ENCODE data around the gene RASGRP2. TPM values are rescaled to one million over a fixed set of nuclear protein-coding genes. Genes with fewer than 3 reads are reported as not detected.
A peak's percentile ranks its signal among the peaks of the same experiment; 100 is the strongest.

Gene RASGRP2
- polyA plus RNA-seq, 1 donor, result 42.1 TPM

DNA sequence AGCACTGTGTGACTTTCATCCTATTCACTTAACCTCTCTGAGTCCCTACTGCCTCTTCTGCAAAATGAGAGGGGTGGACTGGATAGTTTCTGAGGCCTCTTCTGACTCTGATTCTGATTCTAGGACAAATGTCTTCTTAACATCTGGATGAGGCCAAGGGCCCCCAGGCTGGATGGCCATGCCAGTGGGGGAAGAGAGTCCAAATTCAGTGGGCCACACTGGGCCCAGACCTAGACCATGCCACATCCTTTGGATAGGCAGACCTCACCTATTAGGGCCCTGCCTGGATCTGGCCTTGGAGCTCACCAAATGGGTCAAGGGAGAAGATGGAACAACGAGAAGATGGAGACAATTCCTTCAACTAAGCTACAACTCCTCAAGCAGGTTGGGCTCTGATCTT, 45.5 kb downstream of the RASGRP2 start:
- no peak for DNase-seq (ENCODE audit: low read depth)

DNA sequence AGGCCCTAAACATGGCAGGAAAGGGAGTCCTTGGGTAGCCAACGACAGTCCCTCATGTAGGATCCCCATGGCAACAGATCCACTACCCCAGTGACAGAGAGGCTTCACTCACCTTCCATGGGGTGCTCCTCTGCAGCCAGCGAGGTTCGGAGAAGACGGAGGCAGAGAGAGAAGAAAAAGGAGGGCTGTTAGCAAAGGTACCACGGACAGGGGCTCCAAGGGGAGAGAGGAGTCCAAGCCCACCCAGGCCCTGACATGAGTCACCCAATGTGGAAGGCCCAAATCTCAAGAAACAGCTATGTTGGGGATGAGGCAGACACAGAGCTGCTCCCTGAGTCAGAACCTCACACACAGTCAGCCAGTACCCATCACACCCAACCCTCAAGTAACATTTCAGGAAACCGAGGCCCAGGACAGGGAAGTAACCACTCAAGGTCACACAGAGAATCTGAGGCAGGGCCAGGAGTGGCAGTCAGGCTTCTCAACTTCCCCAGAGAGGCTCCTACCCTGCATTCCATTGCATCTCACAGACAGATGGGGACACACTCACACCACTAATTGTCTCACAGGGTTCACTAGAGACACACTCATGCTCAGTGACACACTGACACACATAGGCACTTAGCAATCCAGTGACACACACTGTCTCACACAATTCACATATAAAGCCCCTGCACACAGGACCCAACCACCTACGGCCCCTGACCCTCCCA, 46.1 kb downstream of the RASGRP2 start:
- DNase-seq (ENCODE audit: low read depth), result no peak

DNA sequence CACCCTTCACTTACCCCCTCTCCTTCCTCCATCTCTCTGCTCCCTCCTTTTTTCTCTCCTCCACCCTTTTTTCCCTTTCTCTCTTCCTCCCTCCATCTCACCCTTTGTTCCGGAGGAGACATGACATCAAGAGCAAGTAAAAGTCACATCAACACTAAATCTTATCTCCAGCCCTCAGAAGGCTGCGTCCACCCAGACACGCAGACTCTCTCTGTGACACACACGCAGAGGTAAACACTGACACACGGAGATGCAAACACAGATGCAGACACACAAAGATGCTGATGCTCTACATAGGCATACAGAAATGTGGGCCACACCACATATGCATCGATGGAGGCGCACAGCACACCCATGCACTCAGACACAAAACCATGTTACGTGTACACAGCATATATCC, 47.9 kb downstream of the RASGRP2 start:
- DNase-seq (ENCODE audit: low read depth), result no peak

DNA sequence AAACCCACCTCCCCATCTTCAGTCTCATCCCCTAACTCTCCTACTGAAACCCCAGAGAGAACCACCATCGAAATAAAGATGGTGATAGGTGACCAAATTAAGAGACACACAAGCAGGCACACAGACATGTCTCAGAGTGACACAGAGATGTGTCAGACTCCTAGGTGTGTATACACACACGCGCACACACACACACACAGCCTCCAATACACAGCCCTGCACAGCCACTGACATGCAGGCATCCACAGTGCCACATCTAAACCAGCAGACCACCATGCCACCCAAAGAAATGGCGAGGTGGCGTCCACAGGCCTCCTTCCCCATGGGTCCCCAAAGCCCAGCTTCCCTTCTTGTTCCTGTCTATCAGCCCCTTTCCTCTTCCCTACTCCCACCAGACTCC, 48.4 kb downstream of the RASGRP2 start:
- DNase-seq (ENCODE audit: low read depth), result no peak

DNA sequence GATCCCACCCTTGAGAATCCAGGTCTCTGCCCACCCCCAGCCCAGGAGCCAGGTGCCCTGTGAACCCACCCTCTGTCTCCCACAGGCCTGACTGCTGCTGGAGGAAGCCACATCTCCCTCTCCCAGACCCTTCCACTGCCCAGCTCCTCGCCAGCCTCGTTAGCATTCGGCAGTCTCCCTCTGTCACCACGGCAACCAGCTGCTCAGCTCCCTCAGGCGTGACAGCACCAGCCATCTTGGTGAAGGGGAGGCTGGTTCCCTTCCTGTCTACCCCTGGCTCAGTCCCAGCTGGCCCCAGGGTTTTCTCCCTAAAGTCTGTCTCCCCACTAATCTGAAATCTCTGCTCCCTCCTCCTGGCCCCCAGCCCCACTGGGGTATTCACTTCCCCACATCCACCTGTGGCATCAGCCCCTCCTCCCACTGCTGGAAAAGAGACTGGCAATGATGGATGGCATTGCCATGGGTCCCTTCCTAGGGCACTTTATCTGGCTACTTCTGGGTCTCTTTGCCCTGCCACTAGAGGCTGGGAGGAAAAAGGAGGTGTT, 49.0 kb downstream of the RASGRP2 start:
- no peak for DNase-seq (ENCODE audit: low read depth)

DNA sequence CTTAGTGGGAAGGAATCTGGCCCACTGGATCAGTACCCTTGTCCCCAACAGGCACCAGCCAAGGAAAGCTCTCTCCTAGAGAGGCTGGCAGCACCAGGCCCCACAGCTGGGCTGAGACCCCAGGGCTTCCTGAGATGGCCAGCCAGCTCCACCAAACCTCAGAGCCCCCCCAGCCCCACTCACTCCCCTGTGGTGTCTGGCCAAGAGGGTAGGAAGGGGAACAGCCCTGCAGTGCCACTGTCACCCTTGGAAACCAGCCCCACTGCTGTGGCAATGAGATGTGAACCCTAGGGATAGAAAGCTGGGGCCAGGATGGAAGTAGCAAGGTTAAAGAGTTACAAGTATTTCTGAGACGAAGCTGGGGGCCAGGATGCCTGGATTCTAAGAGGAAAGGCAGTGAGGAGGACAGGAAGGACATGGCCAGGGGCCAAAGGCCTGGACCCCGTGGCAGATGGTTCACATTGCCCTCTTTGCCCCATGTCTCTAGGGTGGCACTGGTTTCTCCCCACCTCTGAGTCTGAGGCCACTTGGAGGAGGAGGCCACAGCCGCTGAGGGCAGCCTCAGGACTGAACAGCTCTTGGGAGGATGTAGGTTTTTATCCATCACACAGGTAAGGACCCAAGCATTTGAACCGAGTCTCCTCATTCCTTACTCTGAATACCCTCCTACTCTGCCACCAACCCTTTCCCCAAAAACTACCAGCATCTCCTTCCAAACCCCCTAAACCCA, 49.8 kb downstream of the RASGRP2 start:
- no peak for DNase-seq (ENCODE audit: low read depth)

DNA sequence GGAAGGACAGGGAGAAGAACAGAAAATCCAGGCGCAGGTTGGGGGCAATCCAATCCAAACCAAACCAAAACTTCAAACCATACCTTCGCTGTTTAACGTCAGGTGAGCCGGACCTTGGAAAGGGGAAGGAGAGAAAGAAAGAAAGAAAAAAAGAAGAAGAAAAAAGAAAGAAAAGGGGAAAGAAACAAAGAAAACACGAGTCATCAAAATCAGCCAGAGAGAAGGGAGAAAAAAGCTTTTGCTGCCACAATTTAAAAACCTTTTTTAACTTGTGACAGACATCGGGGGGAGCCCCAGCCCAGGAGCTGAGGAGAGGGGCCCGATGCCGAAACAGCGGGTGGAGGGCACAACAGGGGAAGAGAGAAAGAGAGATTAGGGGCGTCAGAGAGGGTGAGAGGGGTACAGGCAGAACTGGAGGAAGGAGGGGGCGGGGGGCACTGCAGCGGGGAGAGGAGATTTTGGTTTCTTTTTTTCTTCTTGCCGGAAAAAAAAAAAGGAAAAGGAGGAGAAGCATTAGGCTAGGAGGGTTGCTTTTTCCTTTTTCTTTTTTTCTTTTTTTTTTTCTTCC, 51.1 kb downstream of the RASGRP2 start:
- DNase-seq (ENCODE audit: low read depth), result no peak

DNA sequence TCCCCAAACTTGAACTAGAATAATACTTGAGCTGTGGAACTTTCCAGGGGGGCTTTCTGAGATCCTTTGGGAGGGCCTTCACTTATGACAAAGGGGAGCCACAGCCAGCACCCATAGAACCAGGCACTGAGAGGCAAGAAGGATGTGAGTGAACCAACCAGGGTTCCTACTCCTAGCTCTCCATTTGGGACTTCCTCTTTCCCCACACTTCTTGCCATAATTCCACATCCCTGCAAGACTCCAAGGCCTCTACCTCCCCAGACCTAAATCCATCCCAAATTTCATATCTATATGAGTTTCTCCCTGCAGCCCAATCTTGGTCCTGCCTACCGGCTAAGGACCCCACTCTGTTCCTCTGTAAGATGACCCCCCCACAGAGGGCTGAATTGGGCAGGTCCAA, 52.4 kb downstream of the RASGRP2 start:
- DNase-seq (ENCODE audit: low read depth), result no peak

DNA sequence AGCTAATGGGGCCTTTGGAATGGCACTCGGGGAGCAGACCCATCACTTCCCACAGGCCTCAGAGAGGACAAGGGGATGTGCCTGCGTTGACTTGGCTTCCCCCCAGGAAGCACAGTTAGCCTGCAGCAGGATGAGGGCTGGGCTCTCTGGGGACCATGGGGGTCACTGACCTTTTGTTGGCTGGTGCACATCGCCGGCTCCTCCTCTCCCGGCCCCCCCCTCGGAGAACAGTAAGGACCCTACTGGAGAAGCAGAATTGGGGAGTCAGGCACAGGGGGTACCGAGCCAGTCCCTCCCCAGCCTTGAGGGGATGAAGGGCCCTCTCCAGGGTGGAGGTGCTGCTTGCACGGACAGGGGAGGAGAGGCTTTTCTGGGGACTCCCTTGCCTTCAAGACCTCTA, 53.7 kb downstream of the RASGRP2 start:
- no peak for DNase-seq (ENCODE audit: low read depth)

DNA sequence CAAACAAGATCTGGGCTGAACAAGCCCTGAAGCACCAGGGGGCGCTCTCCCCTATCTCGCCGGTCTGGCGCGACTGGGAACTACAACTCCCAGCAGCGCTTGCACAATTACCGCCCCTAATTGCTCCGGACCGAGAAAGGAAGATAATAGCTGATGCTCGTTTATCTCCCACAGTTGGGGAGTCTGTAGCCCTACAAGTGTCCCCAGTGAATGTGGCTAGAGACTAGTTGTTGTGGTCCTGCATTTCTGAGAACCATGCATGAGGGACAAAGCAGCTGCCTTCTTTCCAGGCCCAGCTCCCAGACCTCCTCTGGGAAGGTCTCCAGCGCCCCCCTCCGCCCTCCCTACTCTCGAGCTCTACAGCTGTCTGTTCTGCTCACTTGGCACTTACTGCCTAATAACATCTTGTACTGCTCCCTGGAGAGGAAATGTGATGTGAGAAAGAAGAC, 55.4 kb downstream of the RASGRP2 start:
- peak; percentile 62 for DNase-seq (ENCODE audit: low read depth)

DNA sequence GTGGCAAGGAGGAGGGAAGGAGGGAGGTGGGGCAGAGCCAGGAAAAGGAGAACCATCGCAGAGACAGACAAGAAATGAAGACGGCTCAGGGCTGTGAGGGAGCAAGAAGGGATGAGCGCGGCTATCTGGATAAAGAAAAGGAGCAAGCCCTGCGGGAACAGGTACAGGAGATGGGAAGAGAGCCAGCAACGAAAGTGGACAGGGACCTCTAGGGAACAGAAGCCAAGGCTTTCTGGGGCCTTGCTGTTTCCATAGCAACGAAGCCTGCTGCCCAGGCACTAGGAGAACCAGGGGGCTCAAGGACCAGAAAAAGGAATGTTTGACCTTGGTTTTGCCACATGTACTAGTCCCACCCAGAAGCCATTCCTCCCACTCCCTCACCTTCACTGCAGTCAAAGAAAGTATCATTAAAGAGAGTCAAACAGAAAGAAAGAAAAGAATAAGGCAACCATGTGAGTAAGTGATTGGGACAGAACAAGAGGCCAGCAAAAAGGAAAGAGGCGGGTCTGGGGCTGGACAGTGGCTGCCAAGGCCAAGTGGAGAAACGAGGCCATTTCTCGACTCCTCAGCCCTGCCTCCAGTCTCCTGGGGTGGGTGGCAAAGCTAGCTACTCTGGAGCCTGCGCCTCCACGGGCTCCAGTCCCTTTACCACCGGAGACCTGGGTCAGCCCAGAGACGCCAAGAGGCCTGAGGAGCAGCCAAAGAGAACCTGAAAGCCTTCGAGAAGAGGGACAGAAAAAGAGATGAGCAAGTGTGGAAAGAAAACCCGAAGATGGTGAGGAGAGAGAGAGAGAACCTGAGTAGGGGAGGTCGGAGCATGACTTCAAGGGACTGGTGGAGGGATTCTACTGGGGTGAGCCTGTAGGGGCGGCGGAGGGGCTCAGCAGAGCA, 56.1 kb downstream of the RASGRP2 start:
- DNase-seq (ENCODE audit: low read depth), result no peak

DNA sequence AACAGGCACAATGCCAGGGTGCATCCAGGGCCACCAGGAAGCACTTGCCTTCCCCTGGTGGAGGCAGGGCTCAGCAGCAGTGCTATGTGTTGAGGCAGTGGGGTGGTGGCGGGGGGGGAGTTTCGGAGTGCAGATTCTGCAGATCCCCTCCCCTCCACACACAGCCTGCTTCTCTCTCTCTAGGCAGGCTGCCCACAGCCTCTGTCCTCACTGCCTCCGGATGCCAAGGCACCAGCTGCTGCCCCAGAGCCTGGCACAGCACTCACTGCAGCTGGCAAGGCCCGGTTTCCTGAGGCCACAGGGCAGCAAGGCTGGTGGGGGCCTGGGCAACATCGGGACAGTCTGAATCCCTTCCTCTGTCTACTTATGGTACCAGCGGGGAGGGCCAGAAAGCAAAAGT, 56.7 kb downstream of the RASGRP2 start:
- DNase-seq (ENCODE audit: low read depth), result peak; percentile 19

DNA sequence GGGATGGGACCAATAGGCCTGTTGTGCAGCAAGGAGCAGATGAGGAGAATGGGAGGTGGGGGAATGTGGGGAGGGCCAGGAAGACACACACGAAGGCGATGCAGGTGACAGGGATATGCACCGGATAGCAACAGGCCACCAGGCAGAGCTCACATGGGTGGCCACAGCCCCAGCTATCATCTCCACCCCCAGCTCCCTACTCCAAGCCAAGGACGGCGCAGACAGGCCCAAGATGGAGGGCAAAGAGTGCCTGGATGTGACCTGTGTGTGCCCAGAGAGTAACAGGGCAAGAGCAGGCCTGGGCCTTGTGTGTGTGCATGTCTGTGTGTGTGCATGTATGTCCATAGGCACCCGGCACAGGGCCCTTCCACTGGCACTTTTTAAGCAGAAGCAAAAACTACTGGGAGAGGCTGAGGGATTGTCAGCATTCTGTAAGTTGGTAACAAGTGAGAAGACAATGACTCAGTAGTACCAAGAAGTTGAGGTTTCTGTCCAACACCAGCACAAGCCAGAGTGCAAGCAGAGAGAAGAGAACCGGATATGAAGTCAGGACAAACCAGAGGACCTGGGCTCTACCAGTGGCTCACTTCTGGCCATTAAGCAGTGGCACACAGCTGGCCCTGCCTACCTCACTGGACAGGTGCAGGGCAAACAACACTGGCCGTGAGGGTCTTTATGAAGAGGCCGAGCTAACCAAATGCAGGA, 57.3 kb downstream of the RASGRP2 start:
- no peak for DNase-seq (ENCODE audit: low read depth)

DNA sequence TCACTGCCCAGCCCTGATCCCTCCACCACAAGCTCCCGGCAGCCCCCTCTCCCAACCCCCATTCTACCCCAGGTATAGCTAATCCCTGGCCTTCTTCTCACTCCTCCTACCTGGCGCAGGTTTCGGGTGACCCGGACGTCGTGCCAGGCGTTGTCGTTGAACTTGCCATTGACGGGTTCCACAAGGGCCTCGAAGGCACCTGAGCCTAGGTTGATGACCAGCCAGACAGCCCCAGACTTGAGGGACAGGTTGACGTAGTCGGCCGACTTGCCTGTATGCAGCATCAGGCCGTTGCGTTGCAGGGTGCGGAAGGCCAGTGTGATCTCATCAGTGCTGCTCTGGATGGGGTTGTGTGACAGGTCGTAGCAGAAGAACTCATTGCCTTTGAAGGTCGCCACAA, 58.4 kb downstream of the RASGRP2 start:
- no peak for DNase-seq (ENCODE audit: low read depth)

DNA sequence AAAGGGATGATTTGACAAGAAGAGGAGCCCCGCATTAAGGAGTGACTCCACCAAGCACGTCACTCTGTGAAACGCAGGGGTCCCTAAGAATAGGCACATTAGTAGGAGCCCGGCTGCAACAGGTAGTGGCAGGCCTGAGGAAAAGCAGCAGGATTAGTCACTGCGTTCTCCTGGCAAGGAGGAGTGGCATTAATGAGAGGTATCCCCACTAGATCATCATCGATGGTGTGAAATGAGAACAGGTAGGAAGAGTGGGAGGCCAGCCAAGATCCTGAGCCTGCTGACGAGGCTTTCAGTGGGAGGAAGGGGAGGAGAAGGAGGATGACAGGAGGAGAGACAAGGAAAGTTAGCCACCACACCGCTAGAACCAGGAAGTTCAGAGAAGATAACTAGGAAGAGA, 59.6 kb downstream of the RASGRP2 start:
- no peak for DNase-seq (ENCODE audit: low read depth)

DNA sequence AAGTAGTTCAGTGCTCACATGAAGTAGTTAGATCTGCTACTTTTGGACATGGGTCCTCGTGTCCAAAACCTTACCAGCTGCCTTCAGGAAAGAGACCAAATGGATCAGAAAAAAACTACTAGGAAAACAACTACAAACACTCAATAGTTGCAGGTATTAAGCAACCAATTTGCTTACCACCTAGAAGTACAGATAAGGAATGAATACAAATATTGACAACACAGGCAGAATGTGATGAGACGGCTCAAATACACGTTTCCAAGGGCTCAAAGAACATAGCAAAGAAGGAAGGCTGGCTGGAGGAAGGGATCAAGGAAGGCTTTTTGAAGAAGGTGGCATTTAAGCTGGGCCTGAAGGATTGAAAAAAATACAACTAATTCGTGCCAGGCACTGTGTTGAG, 62.8 kb downstream of the RASGRP2 start:
- DNase-seq (ENCODE audit: low read depth), result no peak

DNA sequence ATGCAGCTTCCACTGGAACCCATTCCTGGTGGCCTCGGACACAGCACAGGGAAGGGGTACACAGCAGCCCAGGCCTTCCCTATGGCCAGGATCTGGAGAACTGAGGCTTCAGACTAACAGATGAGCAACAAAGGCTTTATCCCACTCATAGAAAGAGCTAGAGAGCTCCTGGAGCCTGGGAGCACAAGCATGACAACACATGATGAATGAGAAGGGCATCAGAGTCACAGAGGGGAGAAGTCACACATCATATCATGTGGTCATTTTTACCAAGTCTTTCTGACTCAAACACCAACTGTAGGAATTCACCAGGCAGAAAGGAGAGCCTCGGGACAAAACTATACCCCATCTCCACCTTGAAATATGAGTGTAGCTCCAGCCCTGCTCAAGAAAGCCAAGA, 64.1 kb downstream of the RASGRP2 start:
- no peak for DNase-seq (ENCODE audit: low read depth)

DNA sequence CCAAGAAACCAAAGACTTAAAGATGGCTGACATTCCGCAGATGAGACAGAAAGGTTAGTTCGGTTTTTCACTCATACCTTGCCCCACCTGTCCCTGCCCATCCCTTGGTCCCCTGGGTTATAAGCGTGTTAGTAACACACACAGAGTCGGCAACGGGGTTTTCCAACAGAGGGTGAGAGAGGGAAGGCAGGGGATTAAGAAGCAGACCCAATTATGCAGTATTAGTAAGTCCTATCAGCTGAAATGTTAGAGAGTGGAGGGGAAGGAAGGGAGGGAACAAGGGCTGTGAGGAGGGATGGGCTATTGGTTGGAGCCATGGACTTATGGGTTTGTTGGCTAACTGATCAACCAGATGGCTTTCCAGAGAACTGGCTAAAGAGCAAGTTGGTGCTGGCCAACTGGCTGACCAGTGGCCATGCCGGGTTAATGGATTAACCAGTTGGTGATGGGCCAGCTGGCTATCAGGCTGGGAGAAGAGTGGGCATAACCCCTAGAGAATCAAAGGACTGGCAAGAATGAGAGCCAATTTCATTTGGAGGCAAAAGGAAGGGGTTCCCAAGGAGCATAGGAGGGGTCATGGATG, 66.4 kb downstream of the RASGRP2 start:
- DNase-seq (ENCODE audit: low read depth), result no peak

Data from forelimb muscle (tissue), 1 donor.